Sigmoid colon (tissue), 4 donors: ENCODE measurements around the gene RUFY4.

ENCODE experiments used
- EP300 ChIP-seq, 4 donors: sonication (generic); formaldehyde crosslinking; IDR thresholded peaks; one replicate each; pipeline ENCODE4 v1.6.1; 2017; ENCODE audit warnings: antibody characterized with exemption in 4 of 4
- TF ChIP-seq, protein P1 (sequence below), 4 experiments: fragments of 450-650 bp in 3 of 4; fragments of 200-600 bp in 1 of 4; IDR thresholded peaks; one replicate each; pipeline ENCODE4 v1.5.1; 2016 to 2019; ENCODE audit warnings: antibody characterized with exemption in 4 of 4, mild to moderate bottlenecking in 3 of 4, moderate library complexity in 2 of 4

DNA sequence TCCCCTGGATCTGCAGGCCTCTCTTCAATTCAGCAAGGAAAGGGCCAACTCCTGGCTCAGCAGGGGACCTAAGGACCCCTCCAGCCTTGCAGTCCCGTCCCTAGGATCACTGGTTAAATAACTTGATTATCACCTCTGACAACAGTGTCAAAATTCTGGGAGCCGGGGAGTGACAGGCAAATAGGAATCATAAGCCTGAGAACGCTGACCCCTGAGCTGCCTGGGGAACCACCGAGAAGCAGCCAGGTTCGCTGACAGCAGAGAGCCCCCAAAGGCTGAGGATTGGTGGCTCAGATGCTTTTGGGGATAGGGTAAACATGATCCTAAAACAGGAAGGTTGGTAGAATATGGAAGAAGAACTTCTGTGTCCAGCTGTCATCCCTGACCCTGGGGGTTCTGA is 48.8 kb upstream of the RUFY4 start:
- no peak for TF ChIP-seq EP300 (IDR thresholded peaks at IDR 0.05)
- TF ChIP-seq, protein P1, sequence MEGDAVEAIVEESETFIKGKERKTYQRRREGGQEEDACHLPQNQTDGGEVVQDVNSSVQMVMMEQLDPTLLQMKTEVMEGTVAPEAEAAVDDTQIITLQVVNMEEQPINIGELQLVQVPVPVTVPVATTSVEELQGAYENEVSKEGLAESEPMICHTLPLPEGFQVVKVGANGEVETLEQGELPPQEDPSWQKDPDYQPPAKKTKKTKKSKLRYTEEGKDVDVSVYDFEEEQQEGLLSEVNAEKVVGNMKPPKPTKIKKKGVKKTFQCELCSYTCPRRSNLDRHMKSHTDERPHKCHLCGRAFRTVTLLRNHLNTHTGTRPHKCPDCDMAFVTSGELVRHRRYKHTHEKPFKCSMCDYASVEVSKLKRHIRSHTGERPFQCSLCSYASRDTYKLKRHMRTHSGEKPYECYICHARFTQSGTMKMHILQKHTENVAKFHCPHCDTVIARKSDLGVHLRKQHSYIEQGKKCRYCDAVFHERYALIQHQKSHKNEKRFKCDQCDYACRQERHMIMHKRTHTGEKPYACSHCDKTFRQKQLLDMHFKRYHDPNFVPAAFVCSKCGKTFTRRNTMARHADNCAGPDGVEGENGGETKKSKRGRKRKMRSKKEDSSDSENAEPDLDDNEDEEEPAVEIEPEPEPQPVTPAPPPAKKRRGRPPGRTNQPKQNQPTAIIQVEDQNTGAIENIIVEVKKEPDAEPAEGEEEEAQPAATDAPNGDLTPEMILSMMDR (IDR thresholded peaks at IDR 0.05), result no peak
